HG03175 (cell line): ENCODE measurements around the gene MZF1.
"Not testable (repeated sequence)": the region's sequence is repeated elsewhere in the genome, so short reads cannot be mapped to it uniquely, and the experiment has no call there.

Experiments
- ATAC-seq: cut with Tn5 transposase; IDR thresholded peaks from one replicate; pipeline ENCODE4 v1.9.1; 2021; ENCODE audit warnings: mild to moderate bottlenecking, moderate library complexity; ENCODE audit not compliant: unreplicated experiment

Gene MZF1

DNA sequence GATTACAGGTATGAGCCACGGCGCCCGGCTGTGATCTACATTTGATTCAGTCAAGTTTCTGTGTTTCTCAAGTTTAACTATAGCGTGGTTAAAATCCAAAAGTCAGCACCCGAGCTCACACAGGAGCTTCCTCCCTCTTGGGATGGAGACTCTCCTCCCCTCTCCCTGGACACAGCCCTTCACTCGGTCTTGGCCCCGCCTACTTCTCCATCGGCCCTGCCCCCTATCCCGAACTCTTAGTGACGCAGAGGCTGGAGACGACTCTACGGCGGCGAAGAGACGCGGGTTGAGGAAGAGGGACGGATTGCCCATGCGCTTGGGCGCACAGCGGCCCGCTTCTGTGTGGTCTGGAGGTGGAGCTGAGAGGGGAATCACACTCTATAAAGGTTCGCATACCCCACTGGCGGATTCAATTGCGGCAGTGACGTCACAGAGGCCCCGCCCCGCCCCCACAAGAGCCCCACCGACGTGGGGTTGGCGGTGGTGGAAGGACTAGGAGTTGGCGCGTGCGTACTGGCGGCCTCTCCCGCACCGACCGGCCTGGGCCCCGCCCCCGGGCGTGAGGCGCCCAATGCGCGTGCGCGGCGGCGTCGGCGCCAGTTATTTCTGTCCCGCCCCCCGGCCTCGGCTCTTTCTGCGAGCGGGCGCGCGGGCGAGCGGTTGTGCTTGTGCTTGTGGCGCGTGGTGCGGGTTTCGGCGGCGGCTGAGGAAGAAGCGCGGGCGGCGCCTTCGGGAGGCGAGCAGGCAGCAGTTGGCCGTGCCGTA is 29.1 kb downstream of the MZF1 start, which contains the start of gene TRIM28:
TRIM28 (plus strand) TSS at position 239 of the 765 bp plus-strand sequence. CDS start 694 bp downstream, outside the sequence.
- ATAC-seq, result peak; percentile 86

DNA sequence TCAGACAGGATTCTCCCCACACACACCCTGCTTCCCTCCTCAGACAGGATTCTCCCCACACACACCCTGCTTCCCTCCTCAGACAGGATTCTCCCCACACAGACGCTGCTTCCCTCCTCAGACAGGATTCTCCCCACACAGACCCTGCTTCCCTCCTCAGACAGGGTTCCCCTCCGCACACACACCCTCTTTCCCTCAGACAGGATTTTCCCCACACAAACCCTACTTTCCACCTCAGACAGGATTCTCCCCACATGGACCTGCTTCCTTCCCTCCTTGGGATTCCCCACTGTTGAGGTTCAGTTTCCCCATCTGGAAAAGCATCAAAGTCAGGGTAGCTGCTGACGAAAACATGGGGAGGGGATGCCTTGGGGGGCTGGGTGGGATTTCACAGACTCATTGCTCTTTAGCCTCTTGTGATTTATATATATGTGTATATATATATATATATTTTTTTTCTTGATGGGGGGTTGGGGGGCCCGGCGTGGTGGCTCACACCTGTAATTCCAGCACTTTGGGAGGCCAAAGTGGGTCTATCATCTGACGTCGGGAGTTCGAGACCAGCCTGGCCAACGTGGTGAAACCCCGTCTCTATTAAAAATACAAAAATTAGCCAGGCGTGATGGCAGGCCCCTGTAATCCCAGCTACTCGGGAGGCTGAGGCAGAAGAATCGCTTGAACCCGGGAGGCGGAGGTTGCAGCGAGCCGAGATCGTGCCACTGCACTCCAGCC is 30.3 kb downstream of the MZF1 start:
- ATAC-seq, result not testable (repeated sequence)

DNA sequence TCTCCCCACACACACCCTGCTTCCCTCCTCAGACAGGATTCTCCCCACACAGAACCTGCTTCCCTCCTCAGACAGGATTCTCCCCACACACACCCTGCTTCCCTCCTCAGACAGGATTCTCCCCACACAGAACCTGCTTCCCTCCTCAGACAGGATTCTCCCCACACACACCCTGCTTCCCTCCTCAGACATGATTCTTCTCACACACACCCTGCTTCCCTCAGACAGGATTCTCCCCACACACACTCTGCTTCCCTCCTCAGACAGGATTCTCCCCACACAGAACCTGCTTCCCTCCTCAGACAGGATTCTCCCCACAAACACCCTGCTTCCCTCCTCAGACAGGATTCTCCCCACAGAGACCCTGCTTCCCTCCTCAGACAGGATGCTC is 34.0 kb downstream of the MZF1 start:
- not testable (repeated sequence) for ATAC-seq

DNA sequence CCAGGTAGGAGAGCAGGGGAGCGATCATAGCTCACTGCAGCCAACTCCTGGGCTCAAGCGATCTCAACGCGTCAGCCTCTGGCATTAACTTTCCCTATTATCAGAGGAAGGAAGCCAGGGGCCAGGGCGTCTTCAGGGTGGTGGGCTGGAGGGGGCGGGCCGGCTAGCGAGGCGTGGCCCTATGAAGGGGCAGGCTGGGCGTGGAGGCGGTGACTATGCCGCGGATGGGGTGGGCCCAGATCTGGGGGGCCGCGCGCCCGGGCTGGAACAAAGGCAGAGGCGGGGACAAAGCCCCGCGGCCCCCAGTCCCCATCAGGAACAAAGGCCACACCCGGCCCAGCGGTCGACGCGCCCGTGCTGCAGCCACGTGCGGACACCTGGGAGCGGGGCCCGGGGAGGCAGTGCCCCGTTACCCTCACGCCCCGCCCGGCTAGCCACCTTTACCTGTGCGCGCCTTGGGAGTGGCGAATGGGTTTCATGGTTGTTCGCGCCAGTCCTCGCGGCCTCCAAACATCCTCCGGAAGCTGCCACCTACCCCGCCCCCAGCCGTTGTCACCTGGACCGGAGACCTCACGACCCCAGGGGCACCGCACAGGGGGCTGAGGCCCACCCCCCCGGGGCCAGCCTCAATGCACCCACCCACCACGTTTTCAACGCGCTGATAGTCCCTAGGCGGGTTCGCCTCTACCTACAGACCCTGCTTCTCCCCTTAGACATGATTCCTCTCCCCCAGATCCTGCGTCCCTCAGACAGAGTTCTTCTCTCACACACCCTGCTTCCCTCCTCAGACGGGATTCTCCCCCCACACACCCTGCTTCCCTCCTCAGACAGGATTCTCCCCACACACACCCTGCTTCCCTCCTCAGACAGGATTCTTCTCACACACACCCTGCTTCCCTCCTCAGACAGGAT is 34.6 kb downstream of the MZF1 start:
- no peak for ATAC-seq

DNA sequence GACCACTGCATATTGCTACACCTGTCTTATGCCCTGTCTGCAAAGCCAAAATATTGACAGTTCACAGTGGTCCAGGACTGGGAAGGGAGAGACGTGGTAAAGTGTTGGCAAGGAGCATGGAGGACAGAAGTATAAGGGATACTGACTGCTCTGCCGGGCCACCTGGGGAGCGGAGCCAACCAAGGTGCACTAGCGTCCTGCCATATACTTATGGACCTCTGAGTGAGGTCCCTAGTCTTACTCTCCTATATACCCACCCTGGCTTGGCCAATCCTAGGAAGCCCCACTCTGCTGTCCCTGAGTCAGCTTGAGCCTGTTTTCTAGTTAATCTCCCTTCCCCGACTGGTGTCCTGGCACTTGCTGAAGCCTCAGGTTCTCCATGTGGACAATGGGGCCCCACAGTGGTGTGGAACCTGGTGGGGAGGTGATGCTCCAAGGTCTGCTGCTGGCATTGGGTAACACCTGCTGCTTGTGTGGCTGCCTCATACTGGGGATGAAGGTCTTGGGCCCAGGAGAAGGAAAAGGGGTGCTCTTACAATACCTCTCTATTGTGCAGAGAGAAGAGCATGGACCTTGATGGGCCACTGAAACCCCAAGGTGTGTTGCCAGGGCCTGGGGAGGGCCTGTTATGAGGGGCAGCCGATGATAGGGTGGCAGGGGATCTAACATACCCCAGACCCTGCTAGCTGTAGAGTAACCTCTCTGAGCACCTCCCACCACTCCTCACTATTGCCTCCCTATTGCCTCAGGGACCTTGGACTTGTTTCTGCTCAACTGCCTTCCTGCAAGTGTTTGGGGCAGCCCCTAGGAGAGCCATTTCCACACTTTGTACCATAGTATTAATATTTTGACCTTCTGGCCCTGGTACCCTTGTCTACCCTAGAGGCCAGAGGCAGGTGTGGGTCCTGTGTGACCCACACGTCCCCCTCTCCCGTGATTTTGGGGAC is 36.0 kb downstream of the MZF1 start:
- ATAC-seq, result no peak

DNA sequence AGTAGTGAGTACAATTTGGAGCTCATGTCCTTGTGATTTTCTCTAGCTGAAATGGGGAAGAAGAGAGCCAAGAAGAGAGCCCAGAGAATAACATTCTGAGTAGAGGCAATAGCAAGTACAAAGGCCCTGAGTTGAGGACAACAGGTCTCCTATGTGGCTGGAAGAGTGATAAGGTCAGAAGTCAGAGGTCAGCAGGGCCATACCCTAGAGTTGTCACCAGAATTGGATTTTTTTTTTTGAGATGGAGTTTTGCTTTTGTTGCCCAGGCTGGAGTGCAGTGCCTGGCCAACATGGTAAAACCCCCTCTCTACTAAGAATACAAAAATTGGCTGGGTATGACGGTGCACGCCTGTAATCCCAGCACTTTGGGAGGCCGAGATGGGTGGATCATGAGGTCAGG is 37.3 kb downstream of the MZF1 start:
- ATAC-seq, result no peak

DNA sequence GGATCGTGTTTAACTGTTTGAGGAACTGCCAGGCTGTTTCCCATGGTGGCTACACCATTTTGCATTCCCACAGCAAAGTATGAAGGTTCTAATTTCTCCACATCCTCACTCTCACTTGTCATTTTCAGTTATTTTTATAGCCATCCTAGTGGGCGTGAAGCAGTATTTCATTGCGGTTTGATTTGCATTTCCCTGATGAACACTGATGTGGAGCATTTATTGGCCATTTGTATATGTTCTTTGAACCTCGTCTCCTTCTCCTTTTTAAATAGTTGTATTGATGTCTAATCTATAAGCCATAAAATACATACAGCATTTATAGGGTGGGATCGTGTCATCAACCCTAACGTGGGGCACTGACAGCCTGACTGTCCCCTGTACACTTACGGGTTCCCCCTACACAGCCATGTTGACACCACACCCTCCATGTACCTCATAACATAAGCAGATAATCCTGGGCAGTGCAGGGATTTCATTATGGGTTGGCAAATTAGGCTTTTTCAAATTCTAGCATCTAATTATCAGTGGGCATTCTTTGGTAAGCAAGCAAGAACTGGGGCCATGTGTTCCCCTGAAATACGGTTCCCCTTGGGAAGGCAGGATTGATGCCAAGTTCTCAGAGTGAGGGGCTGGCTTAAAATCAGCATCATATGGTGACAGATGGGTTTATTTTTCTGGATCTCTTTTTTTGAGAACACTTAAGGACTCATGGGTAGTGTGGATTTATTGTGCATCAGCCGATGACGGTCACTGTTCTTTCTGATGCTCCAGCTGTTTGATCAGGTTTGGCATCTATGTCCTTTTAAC is 41.9 kb downstream of the MZF1 start:
- ATAC-seq, result no peak

DNA sequence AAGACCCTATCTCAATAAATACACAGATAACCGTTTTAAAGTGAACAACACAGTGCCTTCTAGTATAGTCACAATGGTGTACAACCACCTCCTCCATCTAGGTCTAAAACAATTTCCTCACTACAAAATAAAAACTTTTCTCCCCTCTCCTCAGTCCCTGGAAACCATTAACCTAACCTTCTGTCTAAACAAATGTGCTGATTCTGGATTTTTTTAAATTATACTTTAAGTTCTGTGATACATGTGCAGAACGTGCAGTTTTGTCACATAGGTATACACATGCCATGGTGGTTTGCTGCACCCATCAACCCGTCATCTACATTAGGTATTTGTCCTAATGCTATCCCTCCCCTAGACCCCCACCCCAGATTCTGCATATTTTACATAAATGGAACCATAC is 43.7 kb downstream of the MZF1 start:
- no peak for ATAC-seq

DNA sequence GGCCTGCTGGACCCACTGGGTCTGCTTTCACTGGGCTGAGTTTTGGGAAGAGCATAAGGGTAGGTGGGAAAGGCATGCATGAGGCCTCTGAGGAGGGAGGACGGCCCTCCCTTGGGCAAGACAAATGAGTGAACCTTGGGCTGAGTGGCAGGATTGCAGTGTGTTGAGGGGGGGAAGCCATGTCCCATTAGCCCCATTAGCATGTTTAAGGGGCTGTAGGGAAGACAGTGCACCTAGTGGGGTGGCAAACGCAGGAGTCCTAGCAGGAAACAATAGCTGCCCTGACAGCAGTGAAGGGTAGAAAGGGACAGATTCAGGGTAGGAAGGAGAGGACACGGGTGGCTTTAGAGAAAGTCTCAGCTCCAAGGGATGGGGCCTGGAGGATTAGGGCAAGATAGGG is 50.4 kb downstream of the MZF1 start:
- no peak for ATAC-seq

DNA sequence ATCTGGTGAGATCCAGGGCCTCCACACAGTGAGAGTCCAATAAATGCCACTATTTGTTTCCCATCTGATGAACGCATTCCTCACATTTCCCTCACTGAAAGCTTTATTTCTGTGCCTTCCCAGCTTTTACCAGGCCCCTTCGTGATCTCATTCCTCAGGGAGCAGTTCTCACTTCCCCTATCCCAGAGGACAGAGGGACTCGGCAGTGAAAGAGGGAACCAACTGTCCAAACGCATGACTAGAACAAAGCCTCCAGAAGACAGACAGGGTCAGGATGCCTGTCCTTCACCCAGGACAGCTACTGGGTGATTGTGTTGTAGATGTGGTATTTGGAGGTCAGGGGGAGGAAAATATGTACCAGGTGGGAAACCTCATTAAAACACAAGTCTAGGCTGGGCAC is 51.5 kb downstream of the MZF1 start:
- no peak for ATAC-seq

DNA sequence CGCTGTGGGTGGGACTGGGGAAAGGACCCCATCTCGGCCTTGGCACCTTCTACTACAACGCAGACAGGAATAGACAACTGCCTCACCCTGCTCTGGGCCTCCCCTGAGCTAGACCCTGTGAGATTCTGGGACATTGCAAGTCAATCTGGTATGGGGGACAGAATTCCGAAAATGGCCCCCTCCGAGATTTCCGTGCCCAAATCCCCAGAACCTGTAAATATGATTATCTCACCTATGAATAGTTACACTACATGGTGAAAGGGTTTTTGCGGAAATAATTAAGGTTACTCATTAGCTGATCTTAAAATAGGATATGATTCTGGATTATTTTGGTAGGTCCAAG is 52.9 kb downstream of the MZF1 start:
- ATAC-seq, result no peak

DNA sequence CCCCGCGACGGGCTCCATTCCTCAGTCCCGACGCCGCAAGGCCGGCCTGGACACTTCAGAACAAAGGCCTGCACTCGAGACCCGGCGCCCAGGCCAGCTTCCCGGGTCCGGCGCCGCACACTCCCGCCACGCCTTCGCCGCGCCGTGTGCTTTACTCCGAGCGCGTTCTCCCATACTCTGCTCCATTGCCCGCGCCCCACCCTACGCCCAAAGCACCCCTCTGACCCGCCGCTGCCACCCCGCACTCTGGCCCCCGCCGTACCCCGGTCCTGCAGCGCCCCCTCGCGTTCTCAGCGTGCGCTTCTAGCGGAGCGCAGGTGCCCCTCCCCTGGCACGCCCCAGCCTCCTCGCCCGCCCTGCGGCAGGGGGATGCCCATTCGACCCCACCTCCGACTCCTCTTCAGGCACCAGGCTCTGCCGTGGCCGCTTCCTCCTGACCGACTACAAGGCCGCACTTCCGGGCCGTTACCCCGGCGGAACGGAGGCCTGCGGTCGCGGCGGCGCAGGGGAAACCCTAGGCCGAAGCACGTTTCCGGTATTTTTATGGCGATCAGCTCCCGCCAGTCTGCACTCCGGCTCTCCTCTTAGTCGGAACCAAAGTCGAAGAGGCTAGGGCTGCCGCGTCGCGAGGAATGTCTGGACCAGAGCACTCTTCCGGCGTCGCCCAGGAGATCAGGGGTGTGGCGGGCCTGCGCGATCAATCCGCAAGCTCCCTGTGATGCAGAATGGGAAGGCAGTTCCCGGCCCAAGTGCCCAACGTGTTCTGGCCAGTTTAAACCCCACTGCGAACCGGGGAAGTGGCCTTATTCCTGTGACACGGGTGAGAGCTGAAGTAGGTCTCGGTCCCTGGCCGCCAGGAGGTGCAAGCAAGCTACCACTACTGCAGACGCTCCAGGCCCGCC is 53.5 kb downstream of the MZF1 start, which contains the start of gene ZBTB45:
ZBTB45 (minus strand) TSS at position 456 of the 902 bp plus-strand sequence. CDS start 2,137 bp downstream, outside the sequence.
- ATAC-seq, result peak; percentile 88

DNA sequence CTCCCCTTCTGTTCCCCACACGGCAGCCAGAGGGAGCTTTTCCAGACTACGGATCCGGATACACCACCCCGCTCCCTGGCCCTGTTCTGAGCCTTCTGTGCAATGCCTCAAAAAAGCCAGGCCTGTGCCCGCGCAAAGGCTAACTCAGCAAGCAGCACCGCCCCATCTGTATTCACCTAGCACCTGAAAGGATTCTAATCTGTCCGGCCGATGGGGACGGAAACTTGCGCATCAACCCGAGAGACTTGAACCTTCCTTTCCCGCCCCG is 54.1 kb downstream of the MZF1 start:
- ATAC-seq, result no peak

DNA sequence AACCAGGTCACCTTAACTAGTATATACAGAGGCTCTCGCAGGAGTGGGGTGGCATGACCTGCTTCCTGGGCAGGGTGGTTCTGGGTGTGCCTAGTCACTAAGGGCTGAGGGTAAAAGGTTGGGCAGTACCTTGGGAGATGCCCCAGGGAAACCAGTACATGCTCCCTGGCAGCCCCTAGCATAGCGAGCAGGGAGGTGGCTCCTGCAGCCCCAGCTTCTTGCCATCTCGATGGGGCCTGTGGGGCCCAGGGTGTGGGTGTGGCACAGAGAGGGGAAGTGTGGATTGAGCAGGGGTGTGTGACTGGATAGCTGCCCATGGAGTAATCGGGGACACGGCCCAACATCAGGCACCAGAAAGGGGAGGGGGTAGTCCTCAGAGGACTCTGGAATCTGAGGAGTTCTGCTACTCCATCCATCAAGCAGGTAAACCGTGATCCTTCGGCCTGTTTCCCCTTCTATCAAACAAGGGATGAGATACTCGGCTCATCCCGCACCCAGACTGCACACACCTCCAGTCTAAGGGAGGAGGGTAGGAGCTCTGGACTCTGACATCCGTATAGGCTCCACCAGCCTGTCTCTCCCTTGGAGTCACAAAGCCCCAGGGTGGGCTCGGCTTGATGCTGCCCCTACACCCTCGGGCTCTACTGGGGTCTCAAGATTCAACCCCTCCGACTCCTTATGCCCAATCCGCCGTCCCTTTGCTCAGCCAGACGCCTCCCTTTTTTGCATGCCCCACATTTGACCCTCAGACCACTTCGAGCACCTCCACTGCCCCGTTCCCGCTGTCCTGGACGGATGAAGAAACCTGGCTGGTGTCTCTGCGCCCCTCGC is 54.7 kb downstream of the MZF1 start:
- ATAC-seq, result no peak

DNA sequence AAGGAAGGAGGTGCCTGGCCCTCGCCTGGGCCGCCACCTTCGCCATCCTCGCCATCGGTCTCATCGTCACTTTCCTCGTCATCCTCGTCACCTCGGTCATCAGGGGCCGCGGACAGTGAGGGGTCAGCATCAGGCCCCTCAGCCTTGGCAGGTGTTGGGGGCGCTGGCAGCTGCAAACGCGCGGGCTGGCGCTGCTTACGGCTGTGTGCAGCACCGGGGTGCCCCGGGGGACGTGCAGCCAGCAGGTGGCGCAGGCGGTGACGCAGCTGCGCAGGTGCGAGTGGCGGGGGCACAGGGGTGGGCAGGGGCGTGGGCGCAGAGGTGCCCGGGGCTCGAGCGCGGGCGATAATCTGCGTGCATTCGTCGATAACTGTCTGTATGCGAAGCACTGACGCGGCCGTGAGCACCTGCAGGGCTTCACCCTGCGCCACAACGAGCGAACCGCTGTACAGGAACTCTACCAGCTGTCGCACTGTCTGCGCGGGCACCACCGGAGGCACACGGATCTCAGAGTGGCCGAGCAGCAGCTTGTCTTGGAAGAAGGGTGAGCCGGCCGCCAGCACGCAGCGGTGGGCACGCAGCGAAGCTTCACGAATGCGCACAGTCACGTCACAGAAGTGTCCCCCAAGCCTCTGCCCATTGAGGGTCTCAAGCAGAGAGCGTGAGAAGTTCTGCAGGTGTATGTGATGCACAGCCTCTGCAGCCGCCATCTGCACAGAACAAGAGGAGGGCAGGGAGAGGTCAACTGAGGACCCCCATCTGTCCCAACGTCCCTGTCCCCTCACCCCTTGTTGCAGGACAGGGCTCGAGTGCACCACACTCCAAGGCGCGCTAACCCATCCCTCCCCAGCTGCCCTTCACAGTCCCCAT is 55.9 kb downstream of the MZF1 start:
- no peak for ATAC-seq

DNA sequence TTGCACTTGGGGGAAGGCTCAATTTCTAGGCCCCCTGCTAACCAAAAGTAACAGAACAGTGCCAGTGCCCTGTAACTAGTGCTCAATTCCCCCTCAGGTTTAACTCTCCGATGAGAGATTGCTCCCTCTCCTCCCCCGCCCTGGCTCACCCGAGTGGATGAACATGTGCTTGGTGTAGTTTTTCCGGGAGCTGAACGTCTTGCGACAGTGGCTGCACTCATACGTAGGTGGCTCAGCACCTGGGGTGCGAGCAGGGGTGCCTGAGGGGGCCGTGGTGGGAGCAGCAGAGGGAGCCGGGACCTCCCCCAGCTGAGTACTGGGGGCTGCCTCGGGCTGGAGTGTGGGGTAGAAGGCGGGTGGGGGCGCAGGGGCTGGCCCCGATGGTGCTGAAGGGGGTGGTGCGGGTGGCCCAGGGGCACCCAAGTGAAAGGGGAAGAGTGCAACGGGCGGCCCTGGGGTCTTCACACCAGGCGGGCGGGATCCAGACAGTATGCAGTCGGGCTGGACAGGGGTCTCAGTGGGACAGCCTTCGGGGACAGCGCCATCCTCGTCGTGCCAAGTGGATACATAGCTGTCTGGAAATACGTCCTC is 56.8 kb downstream of the MZF1 start:
- no peak for ATAC-seq
